ENCODE measurements around the gene PDLIM7. TPM values are rescaled to one million over a fixed set of nuclear protein-coding genes. Genes with fewer than 3 reads are reported as not detected.

PDLIM7 gene
- total and polyA plus RNA-seq, 2 experiments from 2014 or later = 94.7 to 128 TPM

DNA sequence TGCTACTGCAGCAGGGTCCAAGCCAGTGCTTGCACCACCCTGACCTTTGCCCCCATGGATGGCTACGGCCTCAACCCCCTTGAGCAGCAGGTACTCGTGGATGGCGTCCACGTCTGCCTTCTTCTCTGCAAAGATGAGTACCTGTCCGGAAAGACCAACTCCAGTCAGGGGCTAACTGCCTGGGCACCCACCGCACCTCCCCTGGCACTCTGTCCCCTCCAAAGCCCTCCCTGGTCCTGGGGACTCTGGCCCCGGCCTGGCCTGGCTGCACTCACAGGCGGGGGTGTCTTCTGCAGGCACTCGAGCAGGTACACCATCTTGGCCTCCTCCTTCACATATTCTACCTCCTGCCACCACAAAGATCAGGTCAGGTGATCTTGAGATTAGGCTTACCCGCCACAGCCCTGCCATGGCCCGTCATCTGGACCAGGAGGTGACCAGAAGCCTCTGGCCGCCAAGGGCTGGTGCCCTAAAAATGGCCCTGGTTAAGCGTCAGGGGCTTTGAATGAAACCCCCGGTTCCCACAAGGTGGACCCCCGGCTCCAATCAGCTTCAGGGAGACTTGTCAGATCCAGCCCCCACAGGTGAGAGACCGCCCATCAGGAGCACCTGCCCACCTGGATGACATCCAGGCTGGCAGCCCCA lies 15.5 kb upstream of the PDLIM7 start (continued):
- TF ChIP-seq, protein P1, sequence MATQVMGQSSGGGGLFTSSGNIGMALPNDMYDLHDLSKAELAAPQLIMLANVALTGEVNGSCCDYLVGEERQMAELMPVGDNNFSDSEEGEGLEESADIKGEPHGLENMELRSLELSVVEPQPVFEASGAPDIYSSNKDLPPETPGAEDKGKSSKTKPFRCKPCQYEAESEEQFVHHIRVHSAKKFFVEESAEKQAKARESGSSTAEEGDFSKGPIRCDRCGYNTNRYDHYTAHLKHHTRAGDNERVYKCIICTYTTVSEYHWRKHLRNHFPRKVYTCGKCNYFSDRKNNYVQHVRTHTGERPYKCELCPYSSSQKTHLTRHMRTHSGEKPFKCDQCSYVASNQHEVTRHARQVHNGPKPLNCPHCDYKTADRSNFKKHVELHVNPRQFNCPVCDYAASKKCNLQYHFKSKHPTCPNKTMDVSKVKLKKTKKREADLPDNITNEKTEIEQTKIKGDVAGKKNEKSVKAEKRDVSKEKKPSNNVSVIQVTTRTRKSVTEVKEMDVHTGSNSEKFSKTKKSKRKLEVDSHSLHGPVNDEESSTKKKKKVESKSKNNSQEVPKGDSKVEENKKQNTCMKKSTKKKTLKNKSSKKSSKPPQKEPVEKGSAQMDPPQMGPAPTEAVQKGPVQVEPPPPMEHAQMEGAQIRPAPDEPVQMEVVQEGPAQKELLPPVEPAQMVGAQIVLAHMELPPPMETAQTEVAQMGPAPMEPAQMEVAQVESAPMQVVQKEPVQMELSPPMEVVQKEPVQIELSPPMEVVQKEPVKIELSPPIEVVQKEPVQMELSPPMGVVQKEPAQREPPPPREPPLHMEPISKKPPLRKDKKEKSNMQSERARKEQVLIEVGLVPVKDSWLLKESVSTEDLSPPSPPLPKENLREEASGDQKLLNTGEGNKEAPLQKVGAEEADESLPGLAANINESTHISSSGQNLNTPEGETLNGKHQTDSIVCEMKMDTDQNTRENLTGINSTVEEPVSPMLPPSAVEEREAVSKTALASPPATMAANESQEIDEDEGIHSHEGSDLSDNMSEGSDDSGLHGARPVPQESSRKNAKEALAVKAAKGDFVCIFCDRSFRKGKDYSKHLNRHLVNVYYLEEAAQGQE (IDR thresholded peaks at IDR 0.05; ENCODE audit: unreplicated experiment) = no peak

- Histone ChIP-seq H3K9me2 (ENCODE audit: insufficient read depth) (no peaks in the 10 kb centered on the region), H4K20me1 (replicated peaks; ENCODE audit: insufficient read depth) (no peaks in the 10 kb centered on the region; the same call in 1 of the 2 replicates), H2AFZ (no peak overlapping the region), H3K36me3 (ENCODE audit: insufficient read depth) (peaks cover 13% of the 10 kb centered on the region), H3K4me3 (no peak overlapping the region), H3F3A (replicated peaks; ENCODE audit: low read depth) (peaks cover 5% of the 10 kb centered on the region; the same call in 1 of the 2 replicates), H3K27me3 (ENCODE audit: insufficient read depth) (no peaks in the 10 kb centered on the region), H3K4me2 (no peak overlapping the region), H3K27ac (ENCODE audit: low read depth) (no peak overlapping the region), H3K79me2 (replicated peaks; ENCODE audit: insufficient read depth) (peaks cover 16% of the 10 kb centered on the region), H3K4me1 (ENCODE audit: insufficient read depth) (peaks cover 15% of the 10 kb centered on the region)
- H3K36me3 Mint-ChIP-seq (ENCODE audit: low read depth) = peaks cover 76% of the 10 kb centered on the region
- peaks cover 31% of the 10 kb centered on the region for H3K4me1 Mint-ChIP-seq
- ATAC-seq = no peak
- H3K9me3 Mint-ChIP-seq = peaks cover 2% of the 10 kb centered on the region; the same call in 2 of the 3 replicates
- no peak for DNase-seq (ENCODE audit: low spot score)
- H3K4me3 Mint-ChIP-seq = no peak overlapping the region
- H3K27ac Mint-ChIP-seq = no peak overlapping the region
- H3K27me3 Mint-ChIP-seq (ENCODE audit: insufficient read depth, low read depth, poor library complexity) = peaks cover 24% of the 10 kb centered on the region
- TF ChIP-seq STAT1 (IDR thresholded peaks at IDR 0.05; ENCODE audit: unreplicated experiment) = no peak
- no peak for TF ChIP-seq CREB1 (CRISPR knock-in tag; IDR thresholded peaks at IDR 0.05; ENCODE audit: low read depth)
- TF ChIP-seq ZNF462 (CRISPR knock-in tag; IDR thresholded peaks at IDR 0.05) = no peak
- no peak for TF ChIP-seq ZNF114 (CRISPR knock-in tag; IDR thresholded peaks at IDR 0.05)
- TF ChIP-seq EZH2 (IDR thresholded peaks at IDR 0.05; ENCODE audit: low read depth, unreplicated experiment) = no peak
- TF ChIP-seq ZNF331 (CRISPR knock-in tag; IDR thresholded peaks at IDR 0.05; ENCODE audit: low read depth) = no peak
- TF ChIP-seq, protein P2, sequence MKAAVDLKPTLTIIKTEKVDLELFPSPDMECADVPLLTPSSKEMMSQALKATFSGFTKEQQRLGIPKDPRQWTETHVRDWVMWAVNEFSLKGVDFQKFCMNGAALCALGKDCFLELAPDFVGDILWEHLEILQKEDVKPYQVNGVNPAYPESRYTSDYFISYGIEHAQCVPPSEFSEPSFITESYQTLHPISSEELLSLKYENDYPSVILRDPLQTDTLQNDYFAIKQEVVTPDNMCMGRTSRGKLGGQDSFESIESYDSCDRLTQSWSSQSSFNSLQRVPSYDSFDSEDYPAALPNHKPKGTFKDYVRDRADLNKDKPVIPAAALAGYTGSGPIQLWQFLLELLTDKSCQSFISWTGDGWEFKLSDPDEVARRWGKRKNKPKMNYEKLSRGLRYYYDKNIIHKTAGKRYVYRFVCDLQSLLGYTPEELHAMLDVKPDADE (IDR thresholded peaks at IDR 0.05) = no peak
Measured at GRCh38 chr5:177511796-177512675, 14.6 kb upstream of the PDLIM7 start.
